OCI-LY3 (cell line): ENCODE measurements around the gene CASS4.

Experiments
- H2AFZ ChIP-seq: fragments of 200-600, 300-600 bp; shearing (Covaris generic); 2 replicates; pipeline ENCODE4 v1.6.0; 2014; ENCODE audit warnings: antibody characterized with exemption, low read depth, low read length
- H3K27ac ChIP-seq: fragments of 200-600, 300-600 bp; sonication (generic); 2 replicates; pipeline ENCODE4 v1.5.1; 2014; ENCODE audit warnings: mild to moderate bottlenecking, low read length, moderate library complexity, mixed read lengths
- H3K27me3 ChIP-seq: fragments of 200-600, 300-600 bp; sonication (generic); 2 replicates; pipeline ENCODE4 v1.6.1; 2014; ENCODE audit warnings: low read depth, low read length, mixed read lengths
- H3K36me3 ChIP-seq: fragments of 200-600, 300-600 bp; sonication (generic); replicated peaks from 2 replicates; pipeline ENCODE3; 2014; ENCODE audit warnings: low read depth, low read length, mixed read lengths
- H3K4me1 ChIP-seq: fragments of 300-600, 200-600 bp; sonication (generic); 2 replicates; pipeline ENCODE4 v1.6.1; 2014; ENCODE audit warnings: low read length, mixed read lengths
- H3K4me2 ChIP-seq: fragments of 200-600, 300-600 bp; sonication (generic); 2 replicates; pipeline ENCODE4 v1.6.1; 2014; ENCODE audit warnings: low read length, mixed read lengths
- H3K4me3 ChIP-seq: fragments of 300-600, 200-600 bp; sonication (generic); 2 replicates; pipeline ENCODE4 v1.5.1; 2014; ENCODE audit warnings: antibody characterized with exemption, mild to moderate bottlenecking, low read length, moderate library complexity
- H3K79me2 ChIP-seq: fragments of 300-600, 200-600 bp; shearing (Covaris generic); 2 replicates; pipeline ENCODE4 v1.6.1; 2014; ENCODE audit warnings: mild to moderate bottlenecking, low read length, mixed read lengths
- H3K9ac ChIP-seq: fragments of 300-600, 200-600 bp; shearing (Covaris generic); 2 replicates; pipeline ENCODE4 v1.6.0; 2014; ENCODE audit warnings: mild to moderate bottlenecking, low read length, moderate library complexity
- H3K9me3 ChIP-seq: fragments of 200-600, 300-600 bp; shearing (Covaris generic); 2 replicates; pipeline ENCODE4 v1.6.1; 2014; ENCODE audit warnings: low read length, mixed read lengths; ENCODE audit not compliant: insufficient read depth
- H4K20me1 ChIP-seq: fragments of 200-600, 300-600 bp; sonication (generic); 2 replicates; pipeline ENCODE4 v1.6.1; 2016; ENCODE audit warnings: low read length, mixed read lengths; ENCODE audit not compliant: insufficient read depth
- CTCF ChIP-seq: fragments of 200-600, 300-600 bp; sonication (generic); IDR thresholded peaks from 2 replicates; pipeline ENCODE4 v1.5.1; 2014; ENCODE audit warnings: antibody characterized with exemption, low read length, low read depth
- EZH2phosphoT487 ChIP-seq: fragments of 200-600 bp; shearing (Covaris generic); IDR thresholded peaks from 2 replicates; pipeline ENCODE4 v1.6.1; 2018; ENCODE audit warnings: antibody characterized with exemption, mixed run types, low read depth

Gene CASS4

GRCh38 chr20:56391596-56392131, 20.4 kb upstream of the CASS4 start:
- Histone ChIP-seq H4K20me1 (peaks cover 11% of the 10 kb centered on the region; the same call in 1 of the 2 replicates), H3K4me1 (peaks cover 16% of the 10 kb centered on the region), H3K9ac (peak overlapping the region; percentile 90), H3K79me2 (peaks cover 90% of the 10 kb centered on the region), H3K9me3 (no peaks in the 10 kb centered on the region), H3K27ac (peak overlapping the region; percentile 80), H3K27me3 (no peaks in the 10 kb centered on the region), H3K4me2 (peak overlapping the region; percentile 92), H3K36me3 (peaks cover 66% of the 10 kb centered on the region), H3K4me3 (peak overlapping the region; percentile 88), H2AFZ (peak overlapping the region; percentile 69)
- TF ChIP-seq CTCF (no peak), EZH2phosphoT487 (no peak)

DNA sequence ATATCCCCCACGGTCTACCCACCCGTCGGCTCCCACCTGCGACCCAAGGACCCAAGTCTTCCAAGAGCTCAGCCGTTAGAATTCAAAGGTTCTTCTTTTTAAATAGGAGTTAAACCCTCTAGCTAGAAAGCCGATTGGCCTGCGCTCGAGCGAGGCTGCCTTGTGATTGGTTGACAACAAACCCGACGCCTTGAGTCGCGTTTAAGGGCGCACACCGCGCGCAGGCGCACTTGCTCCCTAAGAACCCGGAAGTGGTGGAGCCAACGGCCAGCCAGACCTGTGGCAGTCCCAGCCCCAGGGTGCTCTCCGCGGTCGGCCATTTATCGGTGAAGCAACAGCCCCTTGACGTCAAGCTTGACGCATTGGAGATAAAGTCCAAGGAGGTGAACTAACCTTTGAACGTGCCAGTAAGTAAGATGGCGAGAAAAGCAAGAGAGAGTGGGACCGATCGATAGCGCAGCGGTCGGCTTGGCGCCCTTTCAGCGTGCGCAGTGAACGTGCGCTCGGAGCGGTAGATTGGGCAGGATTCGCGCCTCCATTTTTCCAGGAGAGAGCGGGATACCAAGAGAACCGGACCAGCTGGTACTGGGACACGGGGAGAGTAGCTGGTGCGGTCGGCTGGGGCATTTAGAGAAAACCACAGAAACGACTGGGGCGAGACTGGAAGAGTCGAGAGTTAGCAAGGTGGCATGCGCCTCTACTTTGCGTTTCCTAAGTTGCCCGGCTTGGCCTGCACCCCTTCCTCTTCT, 19.8 kb upstream of the CASS4 start, which contains the start of the genes AURKA and CSTF1:
Gene AURKA, minus strand, starts transcription at position 84 of the 749 bp plus-strand sequence. CDS start 4,018 bp downstream, outside the sequence.
Gene CSTF1, plus strand, starts transcription at position 514 of the 749 bp plus-strand sequence. CDS start 2,908 bp downstream, outside the sequence.
- Histone ChIP-seq H4K20me1 (peaks cover 11% of the 10 kb centered on the region; the same call in 1 of the 2 replicates), H3K4me3 (peak within 1 kb of the TSS; percentile 88), H3K9ac (peak within 1 kb of the TSS; percentile 90), H3K36me3 (peaks cover 70% of the 10 kb centered on the region), H3K4me1 (peaks cover 16% of the 10 kb centered on the region), H3K27ac (peak within 1 kb of the TSS; percentile 80), H2AFZ (peak within 1 kb of the TSS; percentile 69), H3K27me3 (no peaks in the 10 kb centered on the region), H3K79me2 (peaks cover 92% of the 10 kb centered on the region), H3K4me2 (peak within 1 kb of the TSS; percentile 92), H3K9me3 (no peaks in the 10 kb centered on the region)
- TF ChIP-seq EZH2phosphoT487 (no peak), CTCF (no peak)

DNA sequence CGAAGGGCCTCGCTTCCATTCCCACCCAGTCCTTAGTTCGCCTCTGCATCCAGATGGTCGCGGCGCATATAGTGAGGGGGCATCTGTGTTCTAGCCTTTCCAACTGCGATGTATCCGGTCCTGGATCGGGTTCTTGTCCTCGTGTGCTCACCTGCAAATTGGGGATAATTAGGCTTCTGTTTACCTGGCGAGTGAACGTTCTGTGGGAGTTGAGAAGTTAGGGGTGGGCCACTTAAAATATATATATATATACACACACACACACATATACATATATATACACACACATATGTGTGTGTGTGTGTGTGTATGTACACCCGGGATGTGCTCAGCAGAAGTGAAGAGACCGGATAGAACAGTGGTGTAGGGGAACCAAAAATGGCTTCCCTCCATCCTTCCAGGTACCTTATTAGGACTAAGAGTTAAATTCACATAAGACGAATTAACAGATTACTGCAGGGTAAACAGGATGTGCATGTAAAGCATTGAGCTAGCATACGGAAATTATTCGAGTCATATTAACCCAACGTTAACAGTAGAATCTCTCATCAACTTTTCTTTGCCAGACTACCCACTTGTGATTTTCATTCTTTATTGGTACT, 19.1 kb upstream of the CASS4 start:
- Histone ChIP-seq H3K27ac (peak overlapping the region; percentile 80), H3K4me3 (peak overlapping the region; percentile 88), H2AFZ (peak overlapping the region; percentile 31), H3K79me2 (peaks cover 87% of the 10 kb centered on the region), H3K36me3 (peaks cover 70% of the 10 kb centered on the region), H3K9ac (peak overlapping the region; percentile 90), H3K9me3 (no peaks in the 10 kb centered on the region), H3K4me2 (peak overlapping the region; percentile 82), H4K20me1 (peaks cover 11% of the 10 kb centered on the region; the same call in 1 of the 2 replicates), H3K27me3 (no peaks in the 10 kb centered on the region), H3K4me1 (peaks cover 16% of the 10 kb centered on the region)
- TF ChIP-seq EZH2phosphoT487 (no peak), CTCF (no peak)

GRCh38 chr20:56393653-56394052, 18.4 kb upstream of the CASS4 start:
- TF ChIP-seq CTCF (no peak), EZH2phosphoT487 (no peak)
- Histone ChIP-seq H3K9ac (peak overlapping the region; percentile 90), H2AFZ (no peak overlapping the region), H3K9me3 (no peaks in the 10 kb centered on the region), H3K27me3 (no peaks in the 10 kb centered on the region), H3K27ac (peak overlapping the region; percentile 8; the same call in 1 of the 2 replicates), H3K4me3 (peak overlapping the region; percentile 88), H3K4me1 (peaks cover 16% of the 10 kb centered on the region), H3K36me3 (peaks cover 70% of the 10 kb centered on the region), H3K79me2 (peaks cover 82% of the 10 kb centered on the region), H4K20me1 (peaks cover 9% of the 10 kb centered on the region; the same call in 1 of the 2 replicates), H3K4me2 (peak overlapping the region; percentile 82)
